ENCODE results near the gene CASP9. TPM values are rescaled to one million over a fixed set of nuclear protein-coding genes. Genes with fewer than 3 reads are reported as not detected.
"Not testable (repeated sequence)": the region's sequence is repeated elsewhere in the genome, so short reads cannot be mapped to it uniquely, and the experiment has no call there.

CASP9 gene
- total RNA-seq, 2 donors from 2014 or later = 14.5 to 15.5 TPM

DNA sequence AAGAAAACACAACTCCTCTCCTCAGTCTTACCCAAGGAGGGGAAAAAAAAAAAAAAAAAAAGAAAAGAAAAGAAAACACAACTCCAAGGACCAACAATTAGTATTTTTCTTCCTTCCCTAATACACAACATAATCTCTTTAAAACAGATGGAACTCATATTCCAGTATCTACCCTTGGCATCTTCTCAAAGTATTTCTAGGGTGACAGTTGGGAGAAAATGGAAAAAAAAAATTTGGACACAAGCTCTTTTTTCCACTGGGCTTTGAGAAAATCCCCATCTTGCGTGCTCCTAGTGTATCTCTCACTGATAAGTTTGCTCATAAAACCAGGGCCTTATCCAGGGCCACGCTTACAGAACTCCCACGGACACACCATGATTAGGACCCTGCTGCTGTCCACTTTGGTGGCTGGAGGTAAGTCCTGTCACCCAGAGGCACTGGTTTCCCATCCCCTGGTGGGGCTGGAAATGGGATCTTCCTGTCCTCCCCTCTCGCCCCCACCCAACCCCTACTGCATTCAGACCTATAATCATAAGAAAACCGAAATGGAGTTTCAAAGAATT lies 48.2 kb downstream of the CASP9 start, which contains the start of gene CELA2B:
Gene CELA2B (plus strand): TSS at position 353 of the 563 bp plus-strand sequence. CDS start 22 bp downstream, at position 375.
- no peak within 1 kb of the TSS for H3K27ac ChIP-seq
- intact Hi-C loops (cut with DNase I) = no loop called here
- H3K4me3 ChIP-seq = no peak within 1 kb of the TSS
- no peaks in the 10 kb centered on the region for H3K36me3 ChIP-seq
- TF ChIP-seq, protein P1, sequence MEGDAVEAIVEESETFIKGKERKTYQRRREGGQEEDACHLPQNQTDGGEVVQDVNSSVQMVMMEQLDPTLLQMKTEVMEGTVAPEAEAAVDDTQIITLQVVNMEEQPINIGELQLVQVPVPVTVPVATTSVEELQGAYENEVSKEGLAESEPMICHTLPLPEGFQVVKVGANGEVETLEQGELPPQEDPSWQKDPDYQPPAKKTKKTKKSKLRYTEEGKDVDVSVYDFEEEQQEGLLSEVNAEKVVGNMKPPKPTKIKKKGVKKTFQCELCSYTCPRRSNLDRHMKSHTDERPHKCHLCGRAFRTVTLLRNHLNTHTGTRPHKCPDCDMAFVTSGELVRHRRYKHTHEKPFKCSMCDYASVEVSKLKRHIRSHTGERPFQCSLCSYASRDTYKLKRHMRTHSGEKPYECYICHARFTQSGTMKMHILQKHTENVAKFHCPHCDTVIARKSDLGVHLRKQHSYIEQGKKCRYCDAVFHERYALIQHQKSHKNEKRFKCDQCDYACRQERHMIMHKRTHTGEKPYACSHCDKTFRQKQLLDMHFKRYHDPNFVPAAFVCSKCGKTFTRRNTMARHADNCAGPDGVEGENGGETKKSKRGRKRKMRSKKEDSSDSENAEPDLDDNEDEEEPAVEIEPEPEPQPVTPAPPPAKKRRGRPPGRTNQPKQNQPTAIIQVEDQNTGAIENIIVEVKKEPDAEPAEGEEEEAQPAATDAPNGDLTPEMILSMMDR (IDR thresholded peaks at IDR 0.05) = no peak
- no peaks in the 10 kb centered on the region for H3K27me3 ChIP-seq
- no peak within 1 kb of the TSS for H3K9ac ChIP-seq (ENCODE audit: low read depth in 2 of 2, low read length in 2 of 2)
- no peaks in the 10 kb centered on the region for H3K9me3 ChIP-seq
- DNase-seq = no peak
- H3K4me1 ChIP-seq = no peaks in the 10 kb centered on the region

DNA sequence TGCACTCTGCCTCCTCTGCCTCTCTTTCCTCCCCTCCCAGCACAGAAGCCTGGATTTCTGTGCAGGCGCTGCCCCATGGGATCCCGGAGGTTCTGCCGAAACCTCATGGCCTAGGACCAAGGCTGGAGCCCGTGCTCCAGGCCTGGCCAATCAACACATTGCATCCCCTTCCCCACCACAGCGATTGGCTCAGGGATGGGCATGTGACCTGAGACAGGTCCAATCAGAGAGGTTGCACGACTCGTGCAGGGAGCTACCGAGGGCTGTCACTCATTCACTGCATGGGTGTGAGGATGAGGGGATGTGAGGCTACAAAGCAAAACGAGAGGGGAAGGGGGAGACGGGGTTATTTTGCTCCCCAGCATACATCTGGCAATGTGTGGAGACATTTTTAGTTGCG lies 51.4 kb downstream of the CASP9 start:
- Histone ChIP-seq H3K9ac (ENCODE audit: low read depth in 2 of 2, low read length in 2 of 2) (no peak overlapping the region), H3K4me3 (no peak overlapping the region), H3K9me3 (no peaks in the 10 kb centered on the region), H3K36me3 (no peaks in the 10 kb centered on the region), H3K4me1 (no peaks in the 10 kb centered on the region), H3K27ac (no peak overlapping the region), H3K27me3 (no peaks in the 10 kb centered on the region)
- no peak for DNase-seq
- intact Hi-C loops (cut with DNase I) = no loop called here
- TF ChIP-seq, protein P1 (IDR thresholded peaks at IDR 0.05) = no peak

DNA sequence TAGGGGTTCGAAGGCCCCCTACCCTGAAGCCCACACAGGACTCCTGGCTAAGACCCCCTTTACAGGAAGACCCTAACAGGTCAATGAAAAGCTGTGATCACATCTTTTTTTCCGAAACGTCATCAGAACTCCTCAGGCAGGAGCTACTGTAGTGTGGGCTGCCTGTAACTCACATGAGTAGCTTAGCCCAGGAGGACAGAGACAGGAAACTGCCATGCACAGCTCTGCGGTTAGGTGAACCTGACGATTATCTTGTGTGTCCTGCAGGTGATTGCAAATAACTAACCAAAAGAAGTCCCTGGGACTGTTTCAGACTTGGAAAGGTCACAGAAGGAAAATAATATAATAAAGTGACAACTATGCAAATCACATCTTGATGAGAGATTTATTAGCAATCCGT lies 52.3 kb downstream of the CASP9 start:
- H3K4me1 ChIP-seq; H3K9ac ChIP-seq (ENCODE audit: low read depth in 2 of 2, low read length in 2 of 2); DNase-seq; intact Hi-C loops (cut with DNase I); H3K27me3 ChIP-seq; H3K36me3 ChIP-seq; H3K27ac ChIP-seq; H3K9me3 ChIP-seq; H3K4me3 ChIP-seq: not testable (repeated sequence)

DNA sequence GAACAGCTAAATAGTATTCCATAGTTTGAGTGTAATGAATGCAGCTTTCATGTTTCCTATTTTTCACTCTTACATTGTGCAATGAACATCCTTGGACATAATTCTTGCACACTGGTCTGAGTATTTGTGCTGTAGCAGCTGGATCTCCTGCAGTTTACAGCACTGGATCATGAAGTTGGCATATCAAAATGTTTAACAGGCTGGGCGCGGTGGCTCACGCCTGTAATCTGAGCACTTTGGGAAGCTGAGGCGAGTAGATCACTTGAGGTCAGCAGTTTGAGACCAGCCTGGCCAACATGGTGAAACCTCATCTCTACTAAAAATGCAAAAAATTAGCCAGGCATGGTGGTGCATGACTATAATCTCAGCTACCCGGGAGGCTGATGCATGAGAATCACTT lies 52.9 kb downstream of the CASP9 start:
- H3K9ac ChIP-seq (ENCODE audit: low read depth in 2 of 2, low read length in 2 of 2); H3K9me3 ChIP-seq; intact Hi-C loops (cut with DNase I); H3K4me3 ChIP-seq; H3K36me3 ChIP-seq; H3K27ac ChIP-seq; DNase-seq; H3K4me1 ChIP-seq; H3K27me3 ChIP-seq: not testable (repeated sequence)

DNA sequence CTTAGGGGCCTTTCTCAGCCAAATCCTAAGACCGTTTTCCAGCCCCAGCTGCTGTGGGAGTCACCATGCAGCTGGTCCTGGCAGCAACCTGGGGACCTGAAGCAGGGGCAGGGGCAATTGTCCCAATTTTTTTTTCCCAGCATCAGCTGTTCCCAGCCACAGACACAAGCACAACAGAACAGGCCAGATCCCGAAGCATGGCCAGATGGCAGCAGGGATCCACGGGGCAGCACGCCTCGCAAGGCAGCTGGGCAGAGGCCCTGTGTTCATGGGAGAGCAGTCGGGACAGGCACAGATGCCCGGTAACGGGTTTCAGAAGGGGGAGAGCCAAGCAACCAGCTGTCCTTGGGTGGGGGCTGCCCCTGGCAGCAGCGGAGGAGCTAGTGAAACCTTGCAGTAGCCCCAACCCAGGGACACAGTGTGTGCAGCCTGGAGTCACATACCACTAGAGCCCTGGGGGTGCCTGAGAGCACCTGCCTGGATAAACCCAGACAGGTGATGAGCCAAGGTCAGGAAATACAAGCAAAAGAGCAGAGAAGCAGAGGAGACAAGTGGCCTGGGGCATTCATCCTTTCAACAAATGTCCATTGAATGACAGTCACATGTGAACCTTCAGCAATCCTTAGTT lies 54.1 kb downstream of the CASP9 start:
- H3K4me1 ChIP-seq; intact Hi-C loops (cut with DNase I); H3K9me3 ChIP-seq; H3K36me3 ChIP-seq; H3K27me3 ChIP-seq; H3K4me3 ChIP-seq; H3K27ac ChIP-seq; H3K9ac ChIP-seq (ENCODE audit: low read depth in 2 of 2, low read length in 2 of 2); DNase-seq: not testable (repeated sequence)

DNA sequence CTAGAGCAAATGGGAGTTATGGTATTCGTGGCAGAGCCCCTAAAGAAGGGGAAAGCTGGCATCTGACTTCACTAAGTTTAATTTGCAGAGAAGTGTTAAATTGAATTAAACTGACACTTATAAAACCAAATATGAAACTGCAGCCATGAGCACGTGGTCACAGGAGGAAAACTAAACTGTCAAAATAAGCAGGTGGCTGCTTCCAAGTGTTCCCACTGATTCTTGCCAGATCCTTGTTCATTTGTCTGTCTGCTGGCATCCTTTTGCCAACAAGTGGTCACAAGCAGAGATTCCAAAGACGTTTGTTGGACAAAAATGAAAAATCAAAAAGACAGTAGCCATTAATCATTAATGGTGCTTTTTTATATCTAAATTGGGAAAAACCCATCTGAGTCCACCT lies 54.7 kb downstream of the CASP9 start:
- Histone ChIP-seq H3K9ac (ENCODE audit: low read depth in 2 of 2, low read length in 2 of 2) (no peak overlapping the region), H3K9me3 (no peaks in the 10 kb centered on the region), H3K27me3 (no peaks in the 10 kb centered on the region), H3K27ac (no peak overlapping the region), H3K36me3 (no peaks in the 10 kb centered on the region), H3K4me3 (no peak overlapping the region), H3K4me1 (no peaks in the 10 kb centered on the region)
- DNase-seq = no peak
- TF ChIP-seq, protein P1 (IDR thresholded peaks at IDR 0.05) = no peak
- intact Hi-C loops (cut with DNase I) = no loop called here

DNA sequence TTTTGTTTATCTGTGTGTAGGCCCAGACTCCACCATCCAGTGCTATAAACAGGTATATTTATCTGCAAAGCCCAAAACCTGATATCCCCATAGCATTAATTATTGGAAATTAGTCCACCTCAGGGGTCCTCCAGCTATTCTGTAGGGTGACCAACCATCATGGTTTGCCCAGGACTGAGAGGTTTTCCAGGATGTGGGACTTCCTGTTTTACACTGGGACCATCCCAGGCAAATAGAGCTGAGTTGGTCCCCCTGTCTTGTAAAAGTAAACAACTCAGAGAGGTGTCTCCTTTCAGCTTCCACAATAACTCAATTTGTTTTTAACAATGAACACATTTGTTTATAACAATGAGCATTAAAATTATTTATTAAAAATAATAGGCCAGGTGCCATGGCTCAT lies 55.9 kb downstream of the CASP9 start:
- H3K4me1 ChIP-seq = no peaks in the 10 kb centered on the region
- no peaks in the 10 kb centered on the region for H3K27me3 ChIP-seq
- no peak overlapping the region for H3K9ac ChIP-seq (ENCODE audit: low read depth in 2 of 2, low read length in 2 of 2)
- TF ChIP-seq, protein P1 (IDR thresholded peaks at IDR 0.05) = no peak
- no peaks in the 10 kb centered on the region for H3K36me3 ChIP-seq
- intact Hi-C loops (cut with DNase I) = no loop called here
- no peak overlapping the region for H3K4me3 ChIP-seq
- H3K9me3 ChIP-seq = no peaks in the 10 kb centered on the region
- H3K27ac ChIP-seq = no peak overlapping the region
- DNase-seq = no peak

DNA sequence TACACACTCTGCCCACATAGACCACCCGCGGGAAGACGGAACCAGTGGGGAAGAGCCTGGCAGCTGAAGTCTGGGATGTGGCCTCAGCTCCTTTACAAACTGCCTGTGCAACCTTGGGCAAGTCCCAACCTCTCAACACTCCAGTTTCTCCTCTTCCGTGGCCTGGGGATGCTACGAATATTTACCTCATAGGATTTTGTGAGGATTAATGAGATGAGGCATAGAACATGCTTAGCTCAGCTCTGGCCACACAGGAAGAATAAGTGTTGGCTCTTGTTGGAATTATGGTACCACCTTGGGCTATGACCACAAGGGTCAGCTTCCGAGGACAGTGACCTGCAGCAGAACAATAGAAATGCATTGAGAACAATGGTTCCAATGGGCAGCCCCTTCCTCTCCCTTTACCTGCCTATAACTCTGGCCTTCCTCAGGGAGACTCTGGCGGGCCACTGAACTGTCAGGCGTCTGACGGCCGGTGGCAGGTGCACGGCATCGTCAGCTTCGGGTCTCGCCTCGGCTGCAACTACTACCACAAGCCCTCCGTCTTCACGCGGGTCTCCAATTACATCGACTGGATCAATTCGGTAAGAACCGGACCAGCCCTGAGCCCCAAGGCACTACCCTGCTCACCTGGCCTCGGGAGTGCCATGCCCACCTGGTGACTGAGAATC lies 56.9 kb downstream of the CASP9 start:
- DNase-seq; H3K9ac ChIP-seq (ENCODE audit: low read depth in 2 of 2, low read length in 2 of 2); H3K27me3 ChIP-seq; H3K27ac ChIP-seq; H3K4me3 ChIP-seq; H3K9me3 ChIP-seq; intact Hi-C loops (cut with DNase I); H3K36me3 ChIP-seq; H3K4me1 ChIP-seq: not testable (repeated sequence)
